GM21576 (cell line): ENCODE measurements around the gene GOLIM4.
A peak's percentile ranks its signal among the peaks of the same experiment; 100 is the strongest.
"Not testable (repeated sequence)": the region's sequence is repeated elsewhere in the genome, so short reads cannot be mapped to it uniquely, and the experiment has no call there.

Source experiments
- ATAC-seq: cut with Tn5 transposase; IDR thresholded peaks from one replicate; pipeline ENCODE4 v1.9.1; 2021; ENCODE audit warnings: mild to moderate bottlenecking, moderate library complexity; ENCODE audit not compliant: unreplicated experiment

GOLIM4 gene

GRCh38 chr3:168049367-168049974 is 46.3 kb downstream of the GOLIM4 start:
- ATAC-seq, result no peak

- ATAC-seq, result no peak
These were observed 47.1 kb downstream of the GOLIM4 start for GRCh38 chr3:168048414-168049330.

- ATAC-seq, result no peak
These were observed 47.8 kb downstream of the GOLIM4 start for GRCh38 chr3:168047936-168048335.

GRCh38 chr3:168047190-168047795 is 48.4 kb downstream of the GOLIM4 start:
- ATAC-seq, result peak; percentile 58

- no peak for ATAC-seq
These were observed 51.7 kb downstream of the GOLIM4 start for GRCh38 chr3:168044049-168044448.

- ATAC-seq, result peak; percentile 63
These were observed 55.0 kb downstream of the GOLIM4 start for GRCh38 chr3:168040607-168041208.

- no peak for ATAC-seq
These were observed 58.7 kb downstream of the GOLIM4 start for GRCh38 chr3:168037020-168037419.

GRCh38 chr3:168036619-168037018 is 59.1 kb downstream of the GOLIM4 start:
- ATAC-seq, result no peak

- no peak for ATAC-seq
These were observed 61.4 kb downstream of the GOLIM4 start for GRCh38 chr3:168034152-168034928.

- no peak for ATAC-seq
These were observed 65.1 kb downstream of the GOLIM4 start for GRCh38 chr3:168030577-168030976.

GRCh38 chr3:168029705-168030104 is 66.0 kb downstream of the GOLIM4 start:
- no peak for ATAC-seq

- no peak for ATAC-seq
These were observed 67.6 kb downstream of the GOLIM4 start for GRCh38 chr3:168028086-168028485.

- no peak for ATAC-seq
These were observed 69.0 kb downstream of the GOLIM4 start for GRCh38 chr3:168026764-168027163.

- ATAC-seq, result no peak
These were observed 70.6 kb downstream of the GOLIM4 start for GRCh38 chr3:168025076-168025475.

- ATAC-seq, result no peak
These were observed 71.2 kb downstream of the GOLIM4 start for GRCh38 chr3:168024537-168024941.

- no peak for ATAC-seq
These were observed 73.8 kb downstream of the GOLIM4 start for GRCh38 chr3:168021737-168022450.

- ATAC-seq, result not testable (repeated sequence)
These were observed 84.4 kb downstream of the GOLIM4 start for GRCh38 chr3:168011280-168011679.

GRCh38 chr3:168006584-168006983 is 89.1 kb downstream of the GOLIM4 start:
- no peak for ATAC-seq

- ATAC-seq, result no peak
These were observed 91.8 kb downstream of the GOLIM4 start for GRCh38 chr3:168003911-168004310.

- no peak for ATAC-seq
These were observed 92.8 kb downstream of the GOLIM4 start for GRCh38 chr3:168002786-168003368.
